Activated naive CD8-positive, alpha-beta T cell (primary cell): ENCODE results near the gene RAPGEF1.

ENCODE experiments used
- H3K27ac Mint-ChIP-seq: one replicate; pipeline ENCODE4 v1.8.0; 2021; ENCODE audit warnings: mixed read lengths
- H3K27me3 Mint-ChIP-seq: one replicate; pipeline ENCODE4 v1.8.0; 2021; ENCODE audit warnings: mixed read lengths
- H3K36me3 Mint-ChIP-seq: one replicate; pipeline ENCODE4 v1.8.0; 2021; ENCODE audit warnings: mixed read lengths
- H3K4me1 Mint-ChIP-seq: one replicate; pipeline ENCODE4 v1.8.0; 2021; ENCODE audit warnings: low read depth, mixed read lengths
- H3K4me3 Mint-ChIP-seq: one replicate; pipeline ENCODE4 v1.8.0; 2021; ENCODE audit warnings: mild to moderate bottlenecking, mixed read lengths
- H3K9me3 Mint-ChIP-seq: one replicate; pipeline ENCODE4 v1.8.0; 2021; ENCODE audit warnings: low read depth, mixed read lengths

RAPGEF1 gene

GRCh38 chr9:131585375-131585774 is 154.5 kb downstream of the RAPGEF1 start:
- H3K4me3 Mint-ChIP-seq = peak overlapping the region; percentile 48
- H3K27ac Mint-ChIP-seq = peak overlapping the region; percentile 81
- H3K4me1 Mint-ChIP-seq = peaks cover 36% of the 10 kb centered on the region
- no peaks in the 10 kb centered on the region for H3K27me3 Mint-ChIP-seq
- H3K9me3 Mint-ChIP-seq = no peaks in the 10 kb centered on the region
- H3K36me3 Mint-ChIP-seq = peaks cover 4% of the 10 kb centered on the region

- H3K27me3 Mint-ChIP-seq = no peaks in the 10 kb centered on the region
- H3K9me3 Mint-ChIP-seq = no peaks in the 10 kb centered on the region
- H3K4me3 Mint-ChIP-seq = peak overlapping the region; percentile 48
- H3K4me1 Mint-ChIP-seq = peaks cover 32% of the 10 kb centered on the region
- H3K27ac Mint-ChIP-seq = peak overlapping the region; percentile 81
- H3K36me3 Mint-ChIP-seq = peaks cover 4% of the 10 kb centered on the region
Measured at GRCh38 chr9:131584858-131585257, 155.0 kb downstream of the RAPGEF1 start.

- Mint-ChIP-seq H3K27me3 (no peaks in the 10 kb centered on the region), H3K36me3 (peaks cover 4% of the 10 kb centered on the region), H3K4me1 (peaks cover 35% of the 10 kb centered on the region), H3K4me3 (no peak overlapping the region), H3K9me3 (no peaks in the 10 kb centered on the region), H3K27ac (no peak overlapping the region)
Measured at GRCh38 chr9:131583836-131584555, 155.9 kb downstream of the RAPGEF1 start.

- Mint-ChIP-seq H3K36me3 (peaks cover 4% of the 10 kb centered on the region), H3K4me1 (peaks cover 41% of the 10 kb centered on the region), H3K9me3 (no peaks in the 10 kb centered on the region), H3K4me3 (no peak overlapping the region), H3K27me3 (no peaks in the 10 kb centered on the region), H3K27ac (no peak overlapping the region)
Measured at GRCh38 chr9:131583337-131583645, 156.6 kb downstream of the RAPGEF1 start.

GRCh38 chr9:131582466-131583336 is 157.2 kb downstream of the RAPGEF1 start:
- H3K4me3 Mint-ChIP-seq = no peak overlapping the region
- no peaks in the 10 kb centered on the region for H3K9me3 Mint-ChIP-seq
- peaks cover 47% of the 10 kb centered on the region for H3K4me1 Mint-ChIP-seq
- H3K27ac Mint-ChIP-seq = no peak overlapping the region
- no peaks in the 10 kb centered on the region for H3K27me3 Mint-ChIP-seq
- peaks cover 4% of the 10 kb centered on the region for H3K36me3 Mint-ChIP-seq

- H3K9me3 Mint-ChIP-seq = no peaks in the 10 kb centered on the region
- H3K4me3 Mint-ChIP-seq = no peak overlapping the region
- H3K36me3 Mint-ChIP-seq = peaks cover 4% of the 10 kb centered on the region
- peaks cover 44% of the 10 kb centered on the region for H3K4me1 Mint-ChIP-seq
- H3K27ac Mint-ChIP-seq = no peak overlapping the region
- no peaks in the 10 kb centered on the region for H3K27me3 Mint-ChIP-seq
Measured at GRCh38 chr9:131582056-131582455, 157.8 kb downstream of the RAPGEF1 start.

- H3K4me3 Mint-ChIP-seq = no peak overlapping the region
- peaks cover 34% of the 10 kb centered on the region for H3K4me1 Mint-ChIP-seq
- no peaks in the 10 kb centered on the region for H3K9me3 Mint-ChIP-seq
- H3K27ac Mint-ChIP-seq = no peak overlapping the region
- H3K36me3 Mint-ChIP-seq = peaks cover 4% of the 10 kb centered on the region
- H3K27me3 Mint-ChIP-seq = no peaks in the 10 kb centered on the region
Measured at GRCh38 chr9:131580358-131580757, 159.5 kb downstream of the RAPGEF1 start.

GRCh38 chr9:131579789-131580211 is 160.1 kb downstream of the RAPGEF1 start:
- Mint-ChIP-seq H3K36me3 (peaks cover 4% of the 10 kb centered on the region), H3K9me3 (no peaks in the 10 kb centered on the region), H3K27me3 (no peaks in the 10 kb centered on the region), H3K4me3 (no peak overlapping the region), H3K27ac (no peak overlapping the region), H3K4me1 (peaks cover 28% of the 10 kb centered on the region)

- peaks cover 4% of the 10 kb centered on the region for H3K36me3 Mint-ChIP-seq
Measured at GRCh38 chr9:131578731-131579504, 161.0 kb downstream of the RAPGEF1 start.

GRCh38 chr9:131578021-131578420 is 161.9 kb downstream of the RAPGEF1 start:
- Mint-ChIP-seq H3K4me3 (no peak overlapping the region), H3K4me1 (peaks cover 20% of the 10 kb centered on the region), H3K9me3 (no peaks in the 10 kb centered on the region), H3K27me3 (no peaks in the 10 kb centered on the region), H3K27ac (peak overlapping the region; percentile 89), H3K36me3 (peaks cover 4% of the 10 kb centered on the region)

More at GRCh38 chr9:131578731-131579504, 161.0 kb downstream of the RAPGEF1 start:
- Mint-ChIP-seq H3K27me3 (no peaks in the 10 kb centered on the region), H3K27ac (peak overlapping the region; percentile 89), H3K4me1 (peaks cover 23% of the 10 kb centered on the region), H3K9me3 (no peaks in the 10 kb centered on the region), H3K4me3 (peak overlapping the region; percentile 73)

- peaks cover 20% of the 10 kb centered on the region for H3K4me1 Mint-ChIP-seq
- H3K9me3 Mint-ChIP-seq = no peaks in the 10 kb centered on the region
- H3K36me3 Mint-ChIP-seq = peaks cover 4% of the 10 kb centered on the region
- no peaks in the 10 kb centered on the region for H3K27me3 Mint-ChIP-seq
- H3K27ac Mint-ChIP-seq = peak overlapping the region; percentile 89
- H3K4me3 Mint-ChIP-seq = no peak overlapping the region
Measured at GRCh38 chr9:131577005-131578000, 162.6 kb downstream of the RAPGEF1 start.

GRCh38 chr9:131575946-131576853 is 163.7 kb downstream of the RAPGEF1 start:
- no peaks in the 10 kb centered on the region for H3K36me3 Mint-ChIP-seq
- H3K27me3 Mint-ChIP-seq = no peaks in the 10 kb centered on the region
- H3K4me1 Mint-ChIP-seq = peaks cover 20% of the 10 kb centered on the region
- H3K4me3 Mint-ChIP-seq = no peak overlapping the region
- H3K27ac Mint-ChIP-seq = no peak overlapping the region
- no peaks in the 10 kb centered on the region for H3K9me3 Mint-ChIP-seq
